GM10266 (cell line): ENCODE measurements around the gene PMEPA1.

ENCODE experiments used
- DNase-seq: peaks from one replicate; pipeline ENCODE4 v3.0.0; 2012; ENCODE audit errors: extremely low spot score
- TF ChIP-seq, protein P1 (sequence below): IDR thresholded peaks from 2 replicates; pipeline ENCODE4 v1.5.1; 2012; ENCODE audit warnings: mild to moderate bottlenecking, low read depth; ENCODE audit not compliant: control insufficient read depth, insufficient read depth; ENCODE audit errors: missing control alignments

The PMEPA1 gene

GRCh38 chr20:57746832-57747404 lies 37.1 kb upstream of the PMEPA1 start:
- TF ChIP-seq, protein P1, sequence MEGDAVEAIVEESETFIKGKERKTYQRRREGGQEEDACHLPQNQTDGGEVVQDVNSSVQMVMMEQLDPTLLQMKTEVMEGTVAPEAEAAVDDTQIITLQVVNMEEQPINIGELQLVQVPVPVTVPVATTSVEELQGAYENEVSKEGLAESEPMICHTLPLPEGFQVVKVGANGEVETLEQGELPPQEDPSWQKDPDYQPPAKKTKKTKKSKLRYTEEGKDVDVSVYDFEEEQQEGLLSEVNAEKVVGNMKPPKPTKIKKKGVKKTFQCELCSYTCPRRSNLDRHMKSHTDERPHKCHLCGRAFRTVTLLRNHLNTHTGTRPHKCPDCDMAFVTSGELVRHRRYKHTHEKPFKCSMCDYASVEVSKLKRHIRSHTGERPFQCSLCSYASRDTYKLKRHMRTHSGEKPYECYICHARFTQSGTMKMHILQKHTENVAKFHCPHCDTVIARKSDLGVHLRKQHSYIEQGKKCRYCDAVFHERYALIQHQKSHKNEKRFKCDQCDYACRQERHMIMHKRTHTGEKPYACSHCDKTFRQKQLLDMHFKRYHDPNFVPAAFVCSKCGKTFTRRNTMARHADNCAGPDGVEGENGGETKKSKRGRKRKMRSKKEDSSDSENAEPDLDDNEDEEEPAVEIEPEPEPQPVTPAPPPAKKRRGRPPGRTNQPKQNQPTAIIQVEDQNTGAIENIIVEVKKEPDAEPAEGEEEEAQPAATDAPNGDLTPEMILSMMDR, result no peak
- DNase-seq, result no peak

- TF ChIP-seq, protein P1, result no peak
- DNase-seq, result no peak
Observed at GRCh38 chr20:57746201-57746600, 36.4 kb upstream of the PMEPA1 start.

DNA sequence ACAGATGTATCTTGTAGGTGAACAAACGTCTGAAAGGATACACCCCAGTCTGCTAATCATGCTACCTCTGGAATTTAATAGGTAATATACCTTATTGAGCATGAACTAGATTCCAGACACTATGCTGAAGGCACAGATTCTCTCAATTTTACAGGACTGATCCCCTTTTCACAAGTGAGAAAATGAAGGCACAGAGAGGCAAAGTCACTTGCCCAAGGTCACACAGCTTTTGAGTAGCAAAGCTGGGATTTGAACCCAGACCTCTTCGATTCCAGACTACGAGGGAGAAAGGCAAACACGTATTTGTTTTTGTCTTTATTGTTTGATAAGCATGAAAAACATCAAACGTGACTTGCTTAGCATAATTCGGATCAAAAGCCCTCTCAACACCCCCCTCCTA lies 34.4 kb upstream of the PMEPA1 start:
- no peak for DNase-seq
- TF ChIP-seq, protein P1, result no peak

DNA sequence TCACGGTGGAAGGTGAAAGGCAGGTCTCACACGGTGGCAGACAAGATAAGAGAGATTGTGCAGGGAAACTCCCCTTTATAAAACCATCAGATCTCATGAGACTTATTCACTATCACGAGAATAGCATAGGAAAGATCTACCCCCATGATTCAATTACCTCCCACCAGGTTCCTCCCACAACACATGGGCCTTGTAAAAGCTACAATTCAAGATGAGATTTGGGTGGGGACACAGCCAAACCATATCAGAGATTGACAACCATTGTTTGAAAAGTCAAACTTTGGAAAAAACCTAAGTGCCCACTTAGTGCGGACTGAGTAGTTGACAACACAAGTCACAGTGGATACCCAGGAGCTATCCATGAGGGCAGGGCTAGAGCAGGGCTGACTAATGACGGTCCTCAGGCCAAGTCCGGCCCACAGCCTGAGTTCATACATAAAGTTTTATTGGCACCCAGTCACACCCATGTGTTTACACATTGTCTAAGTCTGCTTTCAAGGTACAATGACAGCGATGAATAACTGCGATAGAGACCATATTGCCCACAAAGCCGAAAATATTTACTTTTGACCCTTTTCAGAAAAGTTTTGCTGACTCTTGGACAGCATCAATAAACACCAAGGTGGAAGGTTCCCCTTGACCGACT lies 33.8 kb upstream of the PMEPA1 start:
- TF ChIP-seq, protein P1, result no peak
- no peak for DNase-seq

DNA sequence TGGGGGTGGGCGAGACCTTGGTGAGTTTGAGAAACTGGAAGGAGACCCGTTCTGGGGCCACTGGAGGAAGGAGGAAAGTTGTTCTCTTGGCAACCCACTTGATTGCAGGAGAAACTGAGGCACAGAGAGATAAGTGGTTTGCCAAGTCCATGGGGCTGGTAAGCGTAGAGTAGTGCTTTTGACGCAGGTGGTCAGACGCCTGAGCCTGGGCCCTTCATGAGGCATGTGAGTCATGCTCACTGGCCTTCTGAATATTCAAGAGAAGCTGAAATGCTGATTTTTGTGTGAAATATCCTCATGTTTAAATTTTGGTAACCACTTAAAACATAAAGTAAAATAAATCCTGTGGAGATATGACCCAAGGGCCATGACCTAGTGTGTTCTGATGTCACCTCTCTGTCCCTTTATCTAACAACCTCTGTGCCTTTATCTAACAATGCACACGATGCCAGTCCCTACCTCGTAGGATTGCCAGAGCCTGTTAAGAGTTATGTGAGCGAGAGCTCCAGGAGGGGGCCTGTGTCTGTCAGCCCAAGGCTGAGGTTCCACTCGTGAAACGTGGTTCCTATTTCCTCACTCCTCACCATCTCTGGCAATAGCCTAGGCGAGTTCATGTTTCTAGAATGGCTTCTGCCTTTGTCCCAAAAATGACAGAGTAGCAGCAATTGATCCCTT lies 32.8 kb upstream of the PMEPA1 start:
- no peak for DNase-seq

GRCh38 chr20:57738484-57738883 lies 28.7 kb upstream of the PMEPA1 start:
- DNase-seq, result no peak
- TF ChIP-seq, protein P1, result no peak

More for the DNA sequence above, 32.8 kb upstream of the PMEPA1 start:
- TF ChIP-seq, protein P1, result no peak

- DNase-seq, result no peak
- TF ChIP-seq, protein P1, result no peak
Observed at GRCh38 chr20:57738053-57738452, 28.2 kb upstream of the PMEPA1 start.
